GM23248 (cell line): ENCODE results near the gene DOK5. TPM values are rescaled to one million over a fixed set of nuclear protein-coding genes. Genes with fewer than 3 reads are reported as not detected.
A peak's percentile ranks its signal among the peaks of the same experiment; 100 is the strongest.

Experiments used
- DNase-seq: peaks from one replicate; pipeline ENCODE4 v3.0.0-alpha.2; 2015
- H2AFZ ChIP-seq: fragments of 200-600 bp; sonication (generic); 2 replicates; pipeline ENCODE4 v1.6.1; 2016; ENCODE audit warnings: antibody characterized with exemption
- H3F3A ChIP-seq: fragments of 200-600 bp; sonication (generic); 2 replicates; pipeline ENCODE4 v1.6.1; 2016; ENCODE audit warnings: mild to moderate bottlenecking, antibody characterized with exemption, mixed run types; ENCODE audit not compliant: insufficient read depth
- H3K27ac ChIP-seq: fragments of 200-600 bp; sonication (generic); 2 replicates; pipeline ENCODE4 v1.5.1; 2016; ENCODE audit warnings: mild to moderate bottlenecking
- H3K27me3 ChIP-seq: fragments of 200-600 bp; sonication (generic); replicated peaks from 2 replicates; pipeline ENCODE4 v1.6.1; 2016; ENCODE audit warnings: mild to moderate bottlenecking; ENCODE audit not compliant: insufficient read depth
- H3K36me3 ChIP-seq: fragments of 200-600 bp; sonication (generic); 2 replicates; pipeline ENCODE4 v1.6.1; 2016; ENCODE audit warnings: low read depth, mild to moderate bottlenecking
- H3K4me1 ChIP-seq: fragments of 200-600 bp; sonication (generic); 2 replicates; pipeline ENCODE4 v1.6.1; 2016; ENCODE audit warnings: mild to moderate bottlenecking; ENCODE audit not compliant: insufficient read depth
- H3K4me2 ChIP-seq: fragments of 200-600 bp; sonication (generic); one replicate; pipeline ENCODE4 v1.6.1; 2016; ENCODE audit warnings: mild to moderate bottlenecking; ENCODE audit not compliant: unreplicated experiment
- H3K4me3 ChIP-seq: fragments of 200-600 bp; sonication (generic); 2 replicates; pipeline ENCODE4 v1.5.1; 2016; ENCODE audit warnings: mild to moderate bottlenecking
- H3K79me2 ChIP-seq: fragments of 200-600 bp; sonication (generic); 2 replicates; pipeline ENCODE4 v1.6.1; 2016; ENCODE audit warnings: mild to moderate bottlenecking; ENCODE audit not compliant: insufficient read depth
- H3K9ac ChIP-seq: fragments of 200-600 bp; sonication (generic); 2 replicates; pipeline ENCODE4 v1.6.1; 2016; ENCODE audit warnings: mild to moderate bottlenecking
- H3K9me2 ChIP-seq: fragments of 200-600 bp; sonication (generic); 2 replicates; pipeline ENCODE4 v1.6.1; 2016; ENCODE audit warnings: mixed run types, mild to moderate bottlenecking, moderate library complexity; ENCODE audit not compliant: insufficient read depth
- H3K9me3 ChIP-seq: fragments of 200-600 bp; sonication (generic); one replicate; pipeline ENCODE4 v1.6.1; 2017; ENCODE audit warnings: low read depth
- H4K20me1 ChIP-seq: fragments of 200-600 bp; sonication (generic); 2 replicates; pipeline ENCODE4 v1.6.0; 2016; ENCODE audit not compliant: insufficient read depth
- EZH2 ChIP-seq: fragments of 200-600 bp; sonication (generic); IDR thresholded peaks from 2 replicates; pipeline ENCODE4 v1.6.1; 2018; ENCODE audit warnings: antibody characterized with exemption, mild to moderate bottlenecking; ENCODE audit not compliant: insufficient read depth, poor library complexity, severe bottlenecking
- EZH2phosphoT487 ChIP-seq: fragments of 200-600 bp; sonication (generic); IDR thresholded peaks from 2 replicates; pipeline ENCODE4 v1.6.1; 2018; ENCODE audit warnings: antibody characterized with exemption, moderate library complexity, mild to moderate bottlenecking, low read depth; ENCODE audit not compliant: insufficient read depth
- WGBS, 2 experiments: methylation state at CpG; one replicate each; pipeline ENCODE4 v1.1.6; 2015 to 2017; ENCODE audit warnings: low lambda C conversion rate in 2 of 2, low coverage in 1 of 2; ENCODE audit errors: missing lambda C conversion rate in 2 of 2; 5-methylcytosine and 5-hydroxymethylcytosine counted together
- in situ Hi-C: fragments of 300-500 bp; cut with MboI; formaldehyde crosslinking; loops from 2 replicates; pipeline ENCODE4 v1.15.0; 2020
- polyA plus RNA-seq: library from polyadenylated mRNA; unstranded; fragments of >200 nt; fragmentation: Nextera tagmentation; extraction: Ambion mirVana; gene quantifications from 2 replicates; pipeline ENCODE4 v1.2.1, GENCODE V29; 2016
- total RNA-seq: library from RNA; depleted of rRNA; stranded (reverse); fragments of >200 nt; shearing (Covaris generic); gene quantifications from 2 replicates; pipeline ENCODE4 v1.2.3, GENCODE V29; 2014

The DOK5 gene
- total and polyA plus RNA-seq, 2 experiments from 2014 or later, result 10.8 to 16.1 TPM

DNA sequence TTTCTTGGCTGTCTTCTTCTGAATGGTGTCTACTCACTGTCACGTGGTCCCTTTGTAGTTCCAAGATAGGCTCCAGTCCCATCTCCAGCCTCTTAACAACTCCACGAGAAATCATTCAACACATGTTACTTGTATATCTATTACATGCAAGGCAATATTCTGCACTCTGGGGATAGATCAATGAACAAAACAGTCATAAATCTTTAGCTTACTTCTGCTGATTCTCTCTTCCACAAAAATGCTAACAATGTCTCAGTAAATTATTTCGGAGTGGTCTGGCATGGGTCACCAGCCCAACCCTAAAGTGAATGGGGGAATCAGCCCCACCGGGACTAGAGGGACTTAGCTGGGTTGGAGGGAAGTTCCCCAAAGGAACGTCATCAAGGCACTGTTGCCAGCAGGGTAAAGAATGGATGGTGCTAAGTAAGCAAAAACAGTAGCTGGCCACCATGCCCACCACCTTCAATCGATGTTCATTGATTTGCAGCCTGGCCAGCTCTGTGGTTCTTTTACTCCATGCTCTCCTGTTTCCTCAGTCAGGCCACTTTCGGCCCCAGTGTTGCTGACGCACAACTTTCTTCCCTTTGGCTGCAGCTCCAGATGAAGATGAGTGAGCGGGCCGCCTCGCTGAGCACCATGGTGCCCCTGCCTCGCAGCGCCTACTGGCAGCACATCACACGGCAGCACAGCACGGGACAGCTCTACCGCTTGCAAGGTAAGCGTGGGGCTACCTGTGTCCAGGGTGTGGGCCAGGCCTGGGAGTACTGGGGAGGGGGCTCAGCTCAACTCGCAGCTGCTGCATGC, 167.7 kb downstream of the DOK5 start:
- Histone ChIP-seq H4K20me1 (no peaks in the 10 kb centered on the region), H3K9ac (no peak overlapping the region), H3K4me2 (no peak overlapping the region), H3K4me3 (no peak overlapping the region), H3K79me2 (no peaks in the 10 kb centered on the region), H3K4me1 (peaks cover 4% of the 10 kb centered on the region; the same call in 1 of the 2 replicates), H3K9me3 (no peaks in the 10 kb centered on the region), H3K27ac (no peak overlapping the region), H3K27me3 (no peaks in the 10 kb centered on the region), H3K36me3 (no peaks in the 10 kb centered on the region), H3K9me2 (no peaks in the 10 kb centered on the region), H2AFZ (no peak overlapping the region), H3F3A (no peaks in the 10 kb centered on the region)
- 76 to 79% methylated on average over 18 of the region's 18 CpGs for WGBS, 2 experiments
- TF ChIP-seq EZH2phosphoT487, result no peak
- no peak for TF ChIP-seq EZH2
- no peak for DNase-seq
- in situ Hi-C loops, result loop anchor here (10.0 kb wide), 2 partner anchors 168 to 528 kb away; partner anchors contain the start of gene DOK5

DNA sequence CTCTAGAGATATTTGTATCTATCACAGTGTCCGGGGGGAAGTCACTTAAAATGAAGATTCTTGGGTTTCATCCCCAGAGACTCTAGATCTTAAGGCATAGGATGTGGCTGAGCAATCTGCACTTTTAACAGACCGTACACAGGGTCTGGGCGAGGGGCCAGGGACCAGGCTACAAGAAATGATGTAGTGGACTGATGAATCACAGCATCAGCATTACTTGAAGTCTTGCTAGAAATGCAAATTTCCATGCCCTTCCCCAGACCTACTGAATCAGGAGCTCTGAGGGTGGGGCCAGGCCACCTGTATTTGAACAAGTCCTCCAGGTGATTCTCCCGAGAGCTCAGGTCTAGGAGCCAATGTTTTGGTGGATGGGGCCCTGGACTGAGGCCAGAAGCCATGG, 168.4 kb downstream of the DOK5 start:
- Histone ChIP-seq H3K79me2 (no peaks in the 10 kb centered on the region), H3K9me2 (no peaks in the 10 kb centered on the region), H2AFZ (no peak overlapping the region), H3K9ac (no peak overlapping the region), H3F3A (no peaks in the 10 kb centered on the region), H3K4me3 (no peak overlapping the region), H3K27ac (no peak overlapping the region), H3K4me2 (no peak overlapping the region), H3K9me3 (no peaks in the 10 kb centered on the region), H3K27me3 (no peaks in the 10 kb centered on the region), H3K4me1 (peaks cover 4% of the 10 kb centered on the region; the same call in 1 of the 2 replicates), H4K20me1 (no peaks in the 10 kb centered on the region), H3K36me3 (no peaks in the 10 kb centered on the region)
- WGBS, 2 experiments, result 47 to 48% methylated on average over 4 of the region's 4 CpGs
- in situ Hi-C loops, result loop anchor here (10.0 kb wide), 2 partner anchors 169 to 529 kb away; partner anchors contain the start of gene DOK5
- DNase-seq, result peak; percentile 94
- TF ChIP-seq EZH2phosphoT487 (no peak), EZH2 (no peak)

DNA sequence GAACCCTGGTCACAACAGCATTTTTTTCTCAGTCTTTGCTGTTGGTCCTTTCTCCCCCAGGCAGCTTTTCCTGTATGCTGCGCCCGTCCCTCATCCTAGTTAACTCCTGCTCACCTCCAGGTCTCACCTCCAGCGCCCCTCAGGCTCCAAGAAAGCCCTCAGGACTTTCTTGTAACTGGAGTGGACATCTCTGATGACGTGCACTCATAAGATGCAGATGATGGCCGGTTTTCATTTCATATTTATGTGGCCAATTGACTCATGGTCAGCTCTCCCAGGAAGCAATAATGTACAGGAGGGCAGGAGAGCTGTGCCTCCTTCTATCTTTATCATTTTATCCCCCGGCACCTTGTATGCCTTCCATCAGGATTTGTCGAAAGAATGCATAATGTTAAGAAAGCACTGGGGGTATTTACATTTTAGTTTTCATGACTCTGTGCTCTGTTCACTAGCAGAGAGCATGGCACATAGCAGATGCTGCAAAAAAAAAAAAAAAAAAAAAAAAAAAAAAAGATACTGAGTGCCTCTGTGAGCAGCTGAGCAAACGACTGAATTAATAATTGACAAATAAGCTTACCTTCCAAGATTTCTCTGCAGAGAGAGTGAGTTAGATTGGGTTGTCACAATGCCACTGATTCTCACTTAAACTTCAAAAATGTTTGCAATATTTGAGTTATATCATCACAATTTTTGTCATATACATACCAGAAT, 170.2 kb downstream of the DOK5 start:
- Histone ChIP-seq H3K36me3 (no peaks in the 10 kb centered on the region), H3K9me3 (no peaks in the 10 kb centered on the region), H3K9ac (no peak overlapping the region), H3K9me2 (no peaks in the 10 kb centered on the region), H3K4me3 (no peak overlapping the region), H2AFZ (no peak overlapping the region), H3K27me3 (no peaks in the 10 kb centered on the region), H4K20me1 (no peaks in the 10 kb centered on the region), H3F3A (peaks cover 11% of the 10 kb centered on the region), H3K4me1 (peaks cover 16% of the 10 kb centered on the region), H3K27ac (no peak overlapping the region), H3K79me2 (no peaks in the 10 kb centered on the region), H3K4me2 (no peak overlapping the region)
- TF ChIP-seq EZH2 (no peak), EZH2phosphoT487 (no peak)
- in situ Hi-C loops, result loop anchor here (5.0 to 10.0 kb wide), 3 partner anchors 171 to 531 kb away; partner anchors contain the start of gene DOK5
- no peak for DNase-seq
- WGBS, 2 experiments, result 63 to 64% methylated on average over 8 of the region's 8 CpGs

DNA sequence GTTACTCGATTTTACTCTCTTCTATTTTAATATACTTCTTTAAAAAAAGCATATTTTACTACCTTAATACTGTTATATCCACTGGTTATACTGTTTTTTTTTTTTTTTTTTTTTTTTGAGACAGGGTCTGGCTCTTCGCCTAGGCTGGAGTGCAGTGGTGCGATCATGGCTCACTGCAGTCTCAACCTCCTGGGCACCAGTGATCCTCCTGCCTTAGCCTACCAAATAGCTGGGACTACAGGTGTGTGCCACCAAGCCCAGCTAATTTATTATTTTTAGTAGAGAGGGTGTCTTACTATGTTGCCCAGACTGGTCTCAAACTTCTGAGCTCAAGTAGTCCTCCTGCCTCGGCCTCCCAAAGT, 170.7 kb downstream of the DOK5 start:
- Histone ChIP-seq H2AFZ (no peak overlapping the region), H3K9me3 (no peaks in the 10 kb centered on the region), H3F3A (peaks cover 16% of the 10 kb centered on the region), H3K9ac (no peak overlapping the region), H3K79me2 (no peaks in the 10 kb centered on the region), H3K4me2 (no peak overlapping the region), H4K20me1 (no peaks in the 10 kb centered on the region), H3K27ac (no peak overlapping the region), H3K4me1 (peaks cover 21% of the 10 kb centered on the region), H3K27me3 (no peaks in the 10 kb centered on the region), H3K36me3 (no peaks in the 10 kb centered on the region), H3K9me2 (no peaks in the 10 kb centered on the region), H3K4me3 (no peak overlapping the region)
- DNase-seq, result no peak
- TF ChIP-seq EZH2, result no peak
- TF ChIP-seq EZH2phosphoT487, result no peak
- 49 to 50% methylated on average over 3 to 4 of the region's 4 CpGs for WGBS, 2 experiments
- in situ Hi-C loops, result loop anchor here (5.0 to 10.0 kb wide), 3 partner anchors 171 to 531 kb away; partner anchors contain the start of gene DOK5
